ENCODE measurements around the gene DOCK7.

DNA sequence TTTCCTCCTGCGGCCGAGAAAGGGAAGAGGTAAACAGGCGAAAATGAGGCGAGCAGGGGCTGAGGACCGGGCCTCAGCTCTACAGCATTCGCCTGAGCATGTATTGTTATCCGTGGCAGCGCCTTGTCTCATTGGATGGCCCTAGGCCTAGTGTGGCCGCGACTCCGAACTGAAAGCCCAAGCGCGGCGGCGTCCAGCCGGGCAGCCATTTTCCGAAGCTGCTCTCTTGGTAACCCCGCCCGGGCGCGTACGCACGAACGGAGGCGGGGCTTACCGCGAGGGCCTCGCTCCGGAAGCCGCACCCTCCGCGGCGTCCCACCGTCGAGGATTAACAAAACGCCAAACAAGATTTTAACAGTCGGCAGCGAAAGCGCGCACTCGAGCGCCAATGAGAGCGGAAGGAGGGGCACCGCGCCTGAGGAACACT is 252.1 kb downstream of the DOCK7 start:
- TF ChIP-seq, protein P1, sequence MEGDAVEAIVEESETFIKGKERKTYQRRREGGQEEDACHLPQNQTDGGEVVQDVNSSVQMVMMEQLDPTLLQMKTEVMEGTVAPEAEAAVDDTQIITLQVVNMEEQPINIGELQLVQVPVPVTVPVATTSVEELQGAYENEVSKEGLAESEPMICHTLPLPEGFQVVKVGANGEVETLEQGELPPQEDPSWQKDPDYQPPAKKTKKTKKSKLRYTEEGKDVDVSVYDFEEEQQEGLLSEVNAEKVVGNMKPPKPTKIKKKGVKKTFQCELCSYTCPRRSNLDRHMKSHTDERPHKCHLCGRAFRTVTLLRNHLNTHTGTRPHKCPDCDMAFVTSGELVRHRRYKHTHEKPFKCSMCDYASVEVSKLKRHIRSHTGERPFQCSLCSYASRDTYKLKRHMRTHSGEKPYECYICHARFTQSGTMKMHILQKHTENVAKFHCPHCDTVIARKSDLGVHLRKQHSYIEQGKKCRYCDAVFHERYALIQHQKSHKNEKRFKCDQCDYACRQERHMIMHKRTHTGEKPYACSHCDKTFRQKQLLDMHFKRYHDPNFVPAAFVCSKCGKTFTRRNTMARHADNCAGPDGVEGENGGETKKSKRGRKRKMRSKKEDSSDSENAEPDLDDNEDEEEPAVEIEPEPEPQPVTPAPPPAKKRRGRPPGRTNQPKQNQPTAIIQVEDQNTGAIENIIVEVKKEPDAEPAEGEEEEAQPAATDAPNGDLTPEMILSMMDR (conservative IDR thresholded peaks at IDR 0.05; ENCODE audit: low read depth, low read length): no peak
- no peak for TF ChIP-seq EZH2 (IDR thresholded peaks at IDR 0.05; ENCODE audit: borderline replicate concordance, low read depth, low read length, poor library complexity, severe bottlenecking)
